ENCODE data around the gene QPRT. TPM values are rescaled to one million over a fixed set of nuclear protein-coding genes. Genes with fewer than 3 reads are reported as not detected.

The QPRT gene
- total RNA-seq, 4 donors from 2014 or later, result 1.5 to 13.8 (median 2.4) TPM

DNA sequence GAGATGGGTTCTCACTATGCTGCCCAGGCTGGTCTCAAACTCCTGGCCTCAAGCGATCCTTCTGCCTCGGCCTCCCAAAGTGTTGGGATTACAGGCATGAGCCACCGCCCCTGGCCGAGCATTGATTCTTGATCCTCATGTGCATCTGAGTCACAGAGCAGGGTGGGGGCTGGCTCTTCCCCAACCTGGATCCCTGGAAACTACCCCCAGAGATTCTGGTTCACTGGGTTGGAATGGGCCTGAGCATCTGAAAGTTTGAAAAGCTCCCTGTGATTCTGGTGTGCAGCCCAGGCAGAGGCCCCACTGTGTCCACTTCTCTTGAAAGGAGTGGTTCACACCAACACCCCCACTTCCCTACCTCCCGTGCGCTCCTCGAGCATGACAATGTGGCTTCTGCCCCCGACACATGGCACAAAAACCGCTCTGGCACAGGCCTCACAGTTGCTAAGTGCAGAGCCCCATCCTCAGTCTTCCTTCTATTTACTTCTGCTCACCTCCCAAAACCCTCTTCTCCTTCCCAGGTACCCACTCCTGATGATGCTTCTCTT is 4.6 kb downstream of the QPRT start:
- TF ChIP-seq, protein P1, sequence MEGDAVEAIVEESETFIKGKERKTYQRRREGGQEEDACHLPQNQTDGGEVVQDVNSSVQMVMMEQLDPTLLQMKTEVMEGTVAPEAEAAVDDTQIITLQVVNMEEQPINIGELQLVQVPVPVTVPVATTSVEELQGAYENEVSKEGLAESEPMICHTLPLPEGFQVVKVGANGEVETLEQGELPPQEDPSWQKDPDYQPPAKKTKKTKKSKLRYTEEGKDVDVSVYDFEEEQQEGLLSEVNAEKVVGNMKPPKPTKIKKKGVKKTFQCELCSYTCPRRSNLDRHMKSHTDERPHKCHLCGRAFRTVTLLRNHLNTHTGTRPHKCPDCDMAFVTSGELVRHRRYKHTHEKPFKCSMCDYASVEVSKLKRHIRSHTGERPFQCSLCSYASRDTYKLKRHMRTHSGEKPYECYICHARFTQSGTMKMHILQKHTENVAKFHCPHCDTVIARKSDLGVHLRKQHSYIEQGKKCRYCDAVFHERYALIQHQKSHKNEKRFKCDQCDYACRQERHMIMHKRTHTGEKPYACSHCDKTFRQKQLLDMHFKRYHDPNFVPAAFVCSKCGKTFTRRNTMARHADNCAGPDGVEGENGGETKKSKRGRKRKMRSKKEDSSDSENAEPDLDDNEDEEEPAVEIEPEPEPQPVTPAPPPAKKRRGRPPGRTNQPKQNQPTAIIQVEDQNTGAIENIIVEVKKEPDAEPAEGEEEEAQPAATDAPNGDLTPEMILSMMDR (IDR thresholded peaks at IDR 0.05; ENCODE audit: low read depth), result no peak

DNA sequence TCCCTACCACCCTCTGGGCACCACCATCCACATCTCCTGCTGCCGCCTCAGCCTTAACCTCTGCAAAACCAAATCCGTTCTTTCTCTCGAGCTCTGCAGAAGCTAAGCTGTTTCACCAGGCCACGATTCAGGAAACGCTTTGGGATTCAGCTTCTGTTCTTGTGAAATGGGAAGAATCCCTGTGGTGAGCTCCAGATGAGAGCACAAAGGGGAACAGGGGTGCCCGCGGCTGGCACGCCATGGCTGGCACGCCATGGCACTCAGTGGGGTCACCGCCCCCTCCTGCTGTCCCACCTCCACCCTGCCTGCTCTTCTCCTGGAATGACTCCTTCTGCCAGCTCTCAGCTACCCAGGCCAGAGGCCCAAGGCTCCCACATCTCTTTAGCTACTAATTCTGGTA is 5.7 kb downstream of the QPRT start:
- TF ChIP-seq, protein P1 (IDR thresholded peaks at IDR 0.05; ENCODE audit: low read depth), result no peak

DNA sequence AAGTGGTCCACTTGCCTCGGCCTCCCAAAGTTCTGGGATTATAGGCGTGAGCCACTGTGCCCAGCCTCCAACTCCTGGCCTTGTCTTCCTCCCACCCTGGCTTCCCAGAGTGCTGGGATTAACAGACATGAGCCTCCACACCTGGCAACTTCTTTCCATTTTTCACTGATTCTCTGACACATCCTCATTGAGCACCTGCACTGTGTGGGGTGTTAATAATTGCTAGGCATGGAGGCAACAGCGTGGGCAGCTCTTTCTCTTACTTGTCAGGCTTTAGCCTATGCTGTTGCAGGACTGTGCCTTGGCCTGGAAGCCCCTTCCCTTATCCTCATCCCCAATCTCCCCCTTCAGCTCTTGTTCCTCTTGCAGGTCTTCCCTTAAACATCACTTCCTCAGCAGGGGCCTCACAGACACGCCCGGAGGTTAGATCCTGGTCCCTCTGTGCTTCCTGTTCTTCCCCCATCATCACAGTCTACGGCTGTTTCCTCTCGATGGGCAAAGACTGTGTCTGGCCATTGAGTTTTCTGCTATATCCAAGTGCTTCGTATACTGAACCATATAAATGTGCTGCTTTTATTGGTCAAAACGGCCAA is 7.9 kb downstream of the QPRT start:
- TF ChIP-seq, protein P1 (IDR thresholded peaks at IDR 0.05; ENCODE audit: low read depth), result no peak

DNA sequence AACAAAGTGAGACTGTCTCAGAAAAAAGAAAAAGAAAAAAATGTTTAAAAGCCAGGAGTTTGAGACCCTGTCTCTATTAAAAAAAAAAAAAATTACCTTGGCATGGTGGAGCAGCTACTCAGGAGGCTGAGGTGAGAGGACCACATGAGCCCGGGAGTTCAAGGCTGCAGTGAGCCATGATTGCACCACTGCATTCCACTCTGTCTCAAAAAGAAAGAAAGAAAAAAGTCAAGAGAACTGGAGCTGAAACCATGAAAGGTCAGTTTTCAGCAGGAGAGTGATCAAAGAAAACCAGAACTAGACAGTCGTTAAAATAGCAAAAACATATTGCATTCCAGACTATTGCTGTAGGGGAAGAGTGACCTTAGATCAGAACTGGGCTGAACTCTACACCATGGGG is 8.8 kb downstream of the QPRT start:
- TF ChIP-seq, protein P1 (IDR thresholded peaks at IDR 0.05; ENCODE audit: low read depth), result no peak

DNA sequence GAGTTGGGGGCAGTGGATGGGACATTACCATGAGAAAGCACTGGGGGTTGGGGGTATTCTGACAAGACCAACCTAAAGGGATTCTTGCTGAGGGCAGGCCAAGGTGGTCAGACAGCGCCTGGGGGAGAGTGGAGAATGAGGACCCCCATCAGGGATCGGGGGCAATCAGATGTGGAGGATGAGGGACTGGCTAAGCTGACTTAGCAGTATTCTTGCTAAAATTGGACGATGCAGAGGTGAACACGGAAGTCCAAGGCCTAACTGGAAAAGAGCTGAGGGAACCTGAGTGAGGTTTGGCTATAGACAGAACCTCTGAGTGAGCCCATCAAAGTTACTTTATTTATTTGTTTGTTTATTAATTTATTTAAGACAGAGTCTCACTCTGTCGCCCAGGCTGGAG is 9.2 kb downstream of the QPRT start:
- TF ChIP-seq, protein P1 (IDR thresholded peaks at IDR 0.05; ENCODE audit: low read depth), result no peak

DNA sequence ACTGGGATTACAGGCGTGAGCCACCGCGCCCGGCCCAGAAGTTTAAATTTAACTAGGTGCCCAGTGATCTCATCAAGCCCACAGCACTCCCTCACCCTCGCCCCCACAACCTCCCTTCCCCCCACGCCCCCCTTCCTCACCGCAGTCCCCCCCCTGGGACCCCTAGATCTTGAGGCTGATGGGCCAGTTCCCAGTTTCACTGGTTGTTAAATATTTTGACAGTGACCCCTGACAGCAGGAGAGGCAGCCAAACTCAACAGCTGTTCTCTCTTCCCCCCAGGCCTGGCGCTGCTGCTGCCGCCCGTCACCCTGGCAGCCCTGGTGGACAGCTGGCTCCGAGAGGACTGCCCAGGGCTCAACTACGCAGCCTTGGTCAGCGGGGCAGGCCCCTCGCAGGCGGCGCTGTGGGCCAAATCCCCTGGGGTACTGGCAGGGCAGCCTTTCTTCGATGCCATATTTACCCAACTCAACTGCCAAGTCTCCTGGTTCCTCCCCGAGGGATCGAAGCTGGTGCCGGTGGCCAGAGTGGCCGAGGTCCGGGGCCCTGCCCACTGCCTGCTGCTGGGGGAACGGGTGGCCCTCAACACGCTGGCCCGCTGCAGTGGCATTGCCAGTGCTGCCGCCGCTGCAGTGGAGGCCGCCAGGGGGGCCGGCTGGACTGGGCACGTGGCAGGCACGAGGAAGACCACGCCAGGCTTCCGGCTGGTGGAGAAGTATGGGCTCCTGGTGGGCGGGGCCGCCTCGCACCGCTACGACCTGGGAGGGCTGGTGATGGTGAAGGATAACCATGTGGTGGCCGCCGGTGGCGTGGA is 15.6 kb downstream of the QPRT start:
- TF ChIP-seq, protein P1 (IDR thresholded peaks at IDR 0.05; ENCODE audit: low read depth), result no peak

DNA sequence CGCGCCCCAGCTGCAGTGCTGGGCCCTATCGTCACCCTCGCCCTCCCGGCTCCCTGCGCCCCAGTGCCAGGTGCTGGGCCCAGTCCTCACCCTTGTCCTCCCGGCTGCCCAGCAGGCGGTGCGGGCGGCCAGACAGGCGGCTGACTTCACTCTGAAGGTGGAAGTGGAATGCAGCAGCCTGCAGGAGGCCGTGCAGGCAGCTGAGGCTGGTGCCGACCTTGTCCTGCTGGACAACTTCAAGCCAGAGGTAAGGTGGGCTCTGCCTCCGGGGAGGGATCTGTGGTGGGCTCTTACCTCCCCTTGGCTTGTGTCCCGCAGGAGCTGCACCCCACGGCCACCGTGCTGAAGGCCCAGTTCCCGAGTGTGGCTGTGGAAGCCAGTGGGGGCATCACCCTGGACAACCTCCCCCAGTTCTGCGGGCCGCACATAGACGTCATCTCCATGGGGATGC is 17.9 kb downstream of the QPRT start:
- TF ChIP-seq, protein P1 (IDR thresholded peaks at IDR 0.05; ENCODE audit: low read depth), result no peak
